HEK293 (cell line): ENCODE results near the gene IDUA.

Experiments used
- KLF9 ChIP-seq: fragments of 450-650 bp; formaldehyde crosslinking; IDR thresholded peaks from 2 replicates; pipeline ENCODE4 v1.5.1; 2016; ENCODE audit warnings: missing biosample characterization, missing genetic modification characterization, low read depth
- YY1 ChIP-seq: fragments of 450-650 bp; formaldehyde crosslinking; IDR thresholded peaks from 2 replicates; pipeline ENCODE4 v1.5.1; 2018; ENCODE audit warnings: missing biosample characterization, missing genetic modification characterization
- ZBTB11 ChIP-seq: fragments of 450-650 bp; formaldehyde crosslinking; conservative IDR thresholded peaks from 2 replicates; pipeline ENCODE4 v1.5.1; 2016; ENCODE audit warnings: low read depth, missing biosample characterization, missing genetic modification characterization
- ZBTB20 ChIP-seq: fragments of 450-650 bp; formaldehyde crosslinking; IDR thresholded peaks from 2 replicates; pipeline ENCODE4 v1.5.1; 2016; ENCODE audit warnings: missing biosample characterization, missing genetic modification characterization
- ZBTB8A ChIP-seq: fragments of 450-650 bp; formaldehyde crosslinking; IDR thresholded peaks from 2 replicates; pipeline ENCODE4 v1.5.1; 2016; ENCODE audit warnings: missing biosample characterization, missing genetic modification characterization
- ZFP3 ChIP-seq: fragments of 450-650 bp; formaldehyde crosslinking; IDR thresholded peaks from 2 replicates; pipeline ENCODE4 v1.5.1; 2016; ENCODE audit warnings: low read depth, missing biosample characterization, missing genetic modification characterization
- ZNF133 ChIP-seq: fragments of 450-650 bp; formaldehyde crosslinking; IDR thresholded peaks from 2 replicates; pipeline ENCODE4 v1.5.1; 2016; ENCODE audit warnings: missing biosample characterization, missing genetic modification characterization
- ZNF174 ChIP-seq: fragments of 450-650 bp; formaldehyde crosslinking; IDR thresholded peaks from 2 replicates; pipeline ENCODE4 v1.5.0; 2017; ENCODE audit warnings: missing biosample characterization, mild to moderate bottlenecking, missing genetic modification characterization
- ZNF529 ChIP-seq: fragments of 450-650 bp; formaldehyde crosslinking; IDR thresholded peaks from 2 replicates; pipeline ENCODE4 v1.5.1; 2017; ENCODE audit warnings: missing genetic modification characterization, missing biosample characterization; ENCODE audit not compliant: insufficient replicate concordance
- TF ChIP-seq, protein P1 (sequence below): fragments of 450-650 bp; formaldehyde crosslinking; IDR thresholded peaks from 2 replicates; pipeline ENCODE4 v1.5.1; 2016; ENCODE audit warnings: missing biosample characterization, missing genetic modification characterization
- TF ChIP-seq, protein P2 (sequence below): fragments of 450-650 bp; formaldehyde crosslinking; IDR thresholded peaks from 2 replicates; pipeline ENCODE4 v1.5.1; 2016; ENCODE audit warnings: missing biosample characterization, missing genetic modification characterization
- TF ChIP-seq, protein P3 (sequence below): fragments of 450-650 bp; formaldehyde crosslinking; IDR thresholded peaks from 2 replicates; pipeline ENCODE4 v1.5.1; 2016; ENCODE audit warnings: missing biosample characterization, missing genetic modification characterization
- TF ChIP-seq, protein P4 (sequence below): fragments of 450-650 bp; formaldehyde crosslinking; IDR thresholded peaks from 2 replicates; pipeline ENCODE4 v1.5.1; 2016; ENCODE audit warnings: missing biosample characterization, missing genetic modification characterization

DNA sequence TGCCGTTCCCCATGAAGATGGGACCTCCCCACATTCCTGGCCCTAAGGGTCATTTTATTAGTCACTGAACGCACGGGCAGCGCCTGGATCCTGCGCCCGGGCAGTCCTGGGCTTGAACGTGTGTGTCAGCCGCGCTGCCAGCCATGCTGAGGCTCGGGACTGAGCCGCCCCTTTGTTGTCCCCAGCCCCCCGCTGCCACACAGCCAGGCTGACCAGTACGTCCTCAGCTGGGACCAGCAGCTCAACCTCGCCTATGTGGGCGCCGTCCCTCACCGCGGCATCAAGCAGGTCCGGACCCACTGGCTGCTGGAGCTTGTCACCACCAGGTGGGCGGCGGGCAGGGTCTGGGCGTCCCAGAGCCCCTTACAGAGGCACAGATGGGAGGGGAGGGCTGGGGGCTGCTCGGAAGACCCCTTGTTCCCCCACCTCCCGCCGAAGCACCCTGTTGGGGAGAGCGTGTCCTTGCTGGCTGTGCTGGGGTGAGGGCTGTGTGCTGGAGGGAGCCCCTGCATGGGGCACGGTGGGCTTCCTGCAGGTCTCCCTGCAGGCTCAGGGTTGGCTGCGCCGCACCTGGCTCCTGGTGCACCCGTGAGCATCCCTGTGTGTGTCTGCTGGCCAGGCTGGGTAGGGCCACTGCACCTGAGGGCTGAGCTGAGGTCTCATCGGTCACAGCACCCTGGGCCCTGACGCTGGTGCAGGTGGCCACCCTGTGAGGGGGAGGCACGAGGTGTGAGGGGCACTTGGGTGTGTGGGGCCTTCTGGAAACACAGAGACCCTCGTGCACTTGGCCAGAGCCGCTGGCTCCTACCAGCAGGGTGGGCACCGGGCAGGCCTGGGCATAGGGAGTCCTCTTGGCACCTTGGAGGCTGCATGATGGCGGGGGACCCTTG is 1.0 kb downstream of the IDUA start:
- no peak for TF ChIP-seq ZBTB11 (tag by site-specific recombination)
- TF ChIP-seq KLF9 (tag by site-specific recombination): no peak
- TF ChIP-seq ZNF133 (tag by site-specific recombination): no peak
- TF ChIP-seq, protein P1, sequence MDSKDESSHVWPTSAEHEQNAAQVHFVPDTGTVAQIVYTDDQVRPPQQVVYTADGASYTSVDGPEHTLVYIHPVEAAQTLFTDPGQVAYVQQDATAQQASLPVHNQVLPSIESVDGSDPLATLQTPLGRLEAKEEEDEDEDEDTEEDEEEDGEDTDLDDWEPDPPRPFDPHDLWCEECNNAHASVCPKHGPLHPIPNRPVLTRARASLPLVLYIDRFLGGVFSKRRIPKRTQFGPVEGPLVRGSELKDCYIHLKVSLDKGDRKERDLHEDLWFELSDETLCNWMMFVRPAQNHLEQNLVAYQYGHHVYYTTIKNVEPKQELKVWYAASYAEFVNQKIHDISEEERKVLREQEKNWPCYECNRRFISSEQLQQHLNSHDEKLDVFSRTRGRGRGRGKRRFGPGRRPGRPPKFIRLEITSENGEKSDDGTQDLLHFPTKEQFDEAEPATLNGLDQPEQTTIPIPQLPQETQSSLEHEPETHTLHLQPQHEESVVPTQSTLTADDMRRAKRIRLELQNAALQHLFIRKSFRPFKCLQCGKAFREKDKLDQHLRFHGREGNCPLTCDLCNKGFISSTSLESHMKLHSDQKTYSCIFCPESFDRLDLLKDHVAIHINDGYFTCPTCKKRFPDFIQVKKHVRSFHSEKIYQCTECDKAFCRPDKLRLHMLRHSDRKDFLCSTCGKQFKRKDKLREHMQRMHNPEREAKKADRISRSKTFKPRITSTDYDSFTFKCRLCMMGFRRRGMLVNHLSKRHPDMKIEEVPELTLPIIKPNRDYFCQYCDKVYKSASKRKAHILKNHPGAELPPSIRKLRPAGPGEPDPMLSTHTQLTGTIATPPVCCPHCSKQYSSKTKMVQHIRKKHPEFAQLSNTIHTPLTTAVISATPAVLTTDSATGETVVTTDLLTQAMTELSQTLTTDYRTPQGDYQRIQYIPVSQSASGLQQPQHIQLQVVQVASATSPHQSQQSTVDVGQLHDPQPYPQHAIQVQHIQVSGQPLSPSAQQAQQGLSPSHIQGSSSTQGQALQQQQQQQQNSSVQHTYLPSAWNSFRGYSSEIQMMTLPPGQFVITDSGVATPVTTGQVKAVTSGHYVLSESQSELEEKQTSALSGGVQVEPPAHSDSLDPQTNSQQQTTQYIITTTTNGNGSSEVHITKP (tag by site-specific recombination): no peak
- no peak for TF ChIP-seq ZFP3 (tag by site-specific recombination)
- no peak for TF ChIP-seq ZNF174 (tag by site-specific recombination)
- no peak for TF ChIP-seq ZBTB8A (tag by site-specific recombination)
- TF ChIP-seq, protein P2, sequence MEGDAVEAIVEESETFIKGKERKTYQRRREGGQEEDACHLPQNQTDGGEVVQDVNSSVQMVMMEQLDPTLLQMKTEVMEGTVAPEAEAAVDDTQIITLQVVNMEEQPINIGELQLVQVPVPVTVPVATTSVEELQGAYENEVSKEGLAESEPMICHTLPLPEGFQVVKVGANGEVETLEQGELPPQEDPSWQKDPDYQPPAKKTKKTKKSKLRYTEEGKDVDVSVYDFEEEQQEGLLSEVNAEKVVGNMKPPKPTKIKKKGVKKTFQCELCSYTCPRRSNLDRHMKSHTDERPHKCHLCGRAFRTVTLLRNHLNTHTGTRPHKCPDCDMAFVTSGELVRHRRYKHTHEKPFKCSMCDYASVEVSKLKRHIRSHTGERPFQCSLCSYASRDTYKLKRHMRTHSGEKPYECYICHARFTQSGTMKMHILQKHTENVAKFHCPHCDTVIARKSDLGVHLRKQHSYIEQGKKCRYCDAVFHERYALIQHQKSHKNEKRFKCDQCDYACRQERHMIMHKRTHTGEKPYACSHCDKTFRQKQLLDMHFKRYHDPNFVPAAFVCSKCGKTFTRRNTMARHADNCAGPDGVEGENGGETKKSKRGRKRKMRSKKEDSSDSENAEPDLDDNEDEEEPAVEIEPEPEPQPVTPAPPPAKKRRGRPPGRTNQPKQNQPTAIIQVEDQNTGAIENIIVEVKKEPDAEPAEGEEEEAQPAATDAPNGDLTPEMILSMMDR (tag by site-specific recombination): no peak
- no peak for TF ChIP-seq ZBTB20
- TF ChIP-seq ZNF529 (tag by site-specific recombination): no peak
- TF ChIP-seq, protein P3, sequence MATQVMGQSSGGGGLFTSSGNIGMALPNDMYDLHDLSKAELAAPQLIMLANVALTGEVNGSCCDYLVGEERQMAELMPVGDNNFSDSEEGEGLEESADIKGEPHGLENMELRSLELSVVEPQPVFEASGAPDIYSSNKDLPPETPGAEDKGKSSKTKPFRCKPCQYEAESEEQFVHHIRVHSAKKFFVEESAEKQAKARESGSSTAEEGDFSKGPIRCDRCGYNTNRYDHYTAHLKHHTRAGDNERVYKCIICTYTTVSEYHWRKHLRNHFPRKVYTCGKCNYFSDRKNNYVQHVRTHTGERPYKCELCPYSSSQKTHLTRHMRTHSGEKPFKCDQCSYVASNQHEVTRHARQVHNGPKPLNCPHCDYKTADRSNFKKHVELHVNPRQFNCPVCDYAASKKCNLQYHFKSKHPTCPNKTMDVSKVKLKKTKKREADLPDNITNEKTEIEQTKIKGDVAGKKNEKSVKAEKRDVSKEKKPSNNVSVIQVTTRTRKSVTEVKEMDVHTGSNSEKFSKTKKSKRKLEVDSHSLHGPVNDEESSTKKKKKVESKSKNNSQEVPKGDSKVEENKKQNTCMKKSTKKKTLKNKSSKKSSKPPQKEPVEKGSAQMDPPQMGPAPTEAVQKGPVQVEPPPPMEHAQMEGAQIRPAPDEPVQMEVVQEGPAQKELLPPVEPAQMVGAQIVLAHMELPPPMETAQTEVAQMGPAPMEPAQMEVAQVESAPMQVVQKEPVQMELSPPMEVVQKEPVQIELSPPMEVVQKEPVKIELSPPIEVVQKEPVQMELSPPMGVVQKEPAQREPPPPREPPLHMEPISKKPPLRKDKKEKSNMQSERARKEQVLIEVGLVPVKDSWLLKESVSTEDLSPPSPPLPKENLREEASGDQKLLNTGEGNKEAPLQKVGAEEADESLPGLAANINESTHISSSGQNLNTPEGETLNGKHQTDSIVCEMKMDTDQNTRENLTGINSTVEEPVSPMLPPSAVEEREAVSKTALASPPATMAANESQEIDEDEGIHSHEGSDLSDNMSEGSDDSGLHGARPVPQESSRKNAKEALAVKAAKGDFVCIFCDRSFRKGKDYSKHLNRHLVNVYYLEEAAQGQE: no peak
- TF ChIP-seq YY1 (tag by site-specific recombination): no peak
- TF ChIP-seq, protein P4, sequence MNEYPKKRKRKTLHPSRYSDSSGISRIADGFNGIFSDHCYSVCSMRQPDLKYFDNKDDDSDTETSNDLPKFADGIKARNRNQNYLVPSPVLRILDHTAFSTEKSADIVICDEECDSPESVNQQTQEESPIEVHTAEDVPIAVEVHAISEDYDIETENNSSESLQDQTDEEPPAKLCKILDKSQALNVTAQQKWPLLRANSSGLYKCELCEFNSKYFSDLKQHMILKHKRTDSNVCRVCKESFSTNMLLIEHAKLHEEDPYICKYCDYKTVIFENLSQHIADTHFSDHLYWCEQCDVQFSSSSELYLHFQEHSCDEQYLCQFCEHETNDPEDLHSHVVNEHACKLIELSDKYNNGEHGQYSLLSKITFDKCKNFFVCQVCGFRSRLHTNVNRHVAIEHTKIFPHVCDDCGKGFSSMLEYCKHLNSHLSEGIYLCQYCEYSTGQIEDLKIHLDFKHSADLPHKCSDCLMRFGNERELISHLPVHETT (tag by site-specific recombination): no peak
